IMR-90 (cell line): ENCODE data around the gene METTL22.

Source experiments
- BHLHE40 ChIP-seq: fragments of 150-350 bp; IDR thresholded peaks from 2 replicates; pipeline ENCODE4 v1.6.1; 2016; ENCODE audit warnings: mild to moderate bottlenecking, low read depth, low read length
- CHD1 ChIP-seq: IDR thresholded peaks from 2 replicates; pipeline ENCODE4 v1.6.1; 2012; ENCODE audit warnings: low read depth, low read length, improper control_type of control experiment
- FOS ChIP-seq: fragments of 150-350 bp; IDR thresholded peaks from 2 replicates; pipeline ENCODE4 v1.6.1; 2016; ENCODE audit warnings: low read depth, low read length
- MAZ ChIP-seq: IDR thresholded peaks from 2 replicates; pipeline ENCODE4 v1.6.1; 2012; ENCODE audit warnings: low read depth, mild to moderate bottlenecking, low read length, improper control_type of control experiment, moderate library complexity, borderline replicate concordance
- POLR2A ChIP-seq: IDR thresholded peaks from 2 replicates; pipeline ENCODE4 v1.6.1; 2012; ENCODE audit warnings: mild to moderate bottlenecking, low read depth, low read length
- RAD21 ChIP-seq: IDR thresholded peaks from 2 replicates; pipeline ENCODE4 v1.6.1; 2012; ENCODE audit warnings: low read length, improper control_type of control experiment
- RCOR1 ChIP-seq: IDR thresholded peaks from 2 replicates; pipeline ENCODE4 v1.6.1; 2012; ENCODE audit warnings: mild to moderate bottlenecking, low read length, improper control_type of control experiment; ENCODE audit not compliant: insufficient replicate concordance
- TF ChIP-seq, protein P1 (sequence below): conservative IDR thresholded peaks from 2 replicates; pipeline ENCODE4 v1.5.1; 2012; ENCODE audit warnings: mild to moderate bottlenecking, low read depth, low read length, improper control_type of control experiment

DNA sequence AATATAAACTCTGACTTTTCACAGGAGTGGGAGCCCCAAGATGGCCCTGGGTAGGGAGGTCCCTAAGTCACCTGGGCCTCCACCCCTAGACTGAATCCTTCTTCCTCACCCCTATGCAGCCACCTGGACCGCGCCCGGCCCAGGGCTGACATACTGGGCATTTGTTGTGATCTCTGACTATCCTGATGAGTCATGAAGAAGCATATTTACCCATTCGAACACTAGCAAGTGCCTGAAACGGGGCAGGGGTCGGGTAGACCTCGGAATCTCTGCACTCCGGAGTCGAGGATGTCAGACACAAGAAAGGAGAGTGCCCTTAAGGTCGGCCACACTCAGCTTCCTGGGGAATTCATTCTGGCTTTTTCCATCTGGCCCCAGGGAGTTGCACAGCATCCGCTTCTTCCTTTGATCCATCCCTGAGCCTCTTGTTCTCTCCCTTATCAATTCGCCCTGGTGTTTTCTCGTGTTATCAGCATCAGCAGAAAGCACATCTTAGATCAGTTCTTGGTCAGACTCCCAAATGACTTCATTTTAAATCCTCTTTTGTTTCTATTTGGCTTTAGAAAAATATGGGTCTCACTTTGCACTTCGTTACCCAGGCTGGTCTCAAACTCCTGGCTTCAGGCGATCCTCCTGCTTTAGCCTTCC, 10.4 kb downstream of the METTL22 start:
- TF ChIP-seq, protein P1, sequence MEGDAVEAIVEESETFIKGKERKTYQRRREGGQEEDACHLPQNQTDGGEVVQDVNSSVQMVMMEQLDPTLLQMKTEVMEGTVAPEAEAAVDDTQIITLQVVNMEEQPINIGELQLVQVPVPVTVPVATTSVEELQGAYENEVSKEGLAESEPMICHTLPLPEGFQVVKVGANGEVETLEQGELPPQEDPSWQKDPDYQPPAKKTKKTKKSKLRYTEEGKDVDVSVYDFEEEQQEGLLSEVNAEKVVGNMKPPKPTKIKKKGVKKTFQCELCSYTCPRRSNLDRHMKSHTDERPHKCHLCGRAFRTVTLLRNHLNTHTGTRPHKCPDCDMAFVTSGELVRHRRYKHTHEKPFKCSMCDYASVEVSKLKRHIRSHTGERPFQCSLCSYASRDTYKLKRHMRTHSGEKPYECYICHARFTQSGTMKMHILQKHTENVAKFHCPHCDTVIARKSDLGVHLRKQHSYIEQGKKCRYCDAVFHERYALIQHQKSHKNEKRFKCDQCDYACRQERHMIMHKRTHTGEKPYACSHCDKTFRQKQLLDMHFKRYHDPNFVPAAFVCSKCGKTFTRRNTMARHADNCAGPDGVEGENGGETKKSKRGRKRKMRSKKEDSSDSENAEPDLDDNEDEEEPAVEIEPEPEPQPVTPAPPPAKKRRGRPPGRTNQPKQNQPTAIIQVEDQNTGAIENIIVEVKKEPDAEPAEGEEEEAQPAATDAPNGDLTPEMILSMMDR, result no peak
- no peak for TF ChIP-seq POLR2A
- no peak for TF ChIP-seq FOS
- TF ChIP-seq MAZ, result no peak
- TF ChIP-seq BHLHE40, result no peak
- TF ChIP-seq RAD21, result no peak
- TF ChIP-seq RCOR1, result no peak
- TF ChIP-seq CHD1, result no peak
